ENCODE data around the gene MTMR3. TPM values are rescaled to one million over a fixed set of nuclear protein-coding genes. Genes with fewer than 3 reads are reported as not detected.
"Not testable (repeated sequence)": the region's sequence is repeated elsewhere in the genome, so short reads cannot be mapped to it uniquely, and the experiment has no call there.

MTMR3 gene
- total RNA-seq, 6 experiments from 2014 or later, result 14.5 to 19.2 (median 18.2) TPM

- DNase-seq (no peak), ATAC-seq (no peak)
- TF ChIP-seq CTCF (IDR thresholded peaks at IDR 0.05) (no peak), POLR2A (IDR thresholded peaks at IDR 0.05) (no peak)
- WGBS (ENCODE audit: insufficient coverage, low coverage, low lambda C conversion rate, missing lambda C conversion rate), result 100% methylated on average over 1 of the region's 1 CpG
- Histone ChIP-seq H3K36me3 (no peaks in the 10 kb centered on the region), H3K4me1 (no peaks in the 10 kb centered on the region), H3K9me3 (peaks cover 0 to 8% (median 0%) of the 10 kb centered on the region in 4 donors), H3K27me3 (no peaks in the 10 kb centered on the region), H3K4me3 (no peak overlapping the region), H3K27ac (no peak overlapping the region)
- intact Hi-C loops (cut with DNase I), result no loop called here
Observed at GRCh38 chr22:30057375-30057774, 174.4 kb downstream of the MTMR3 start.

- not testable (repeated sequence) for H3K36me3 ChIP-seq
Observed at GRCh38 chr22:30059346-30060020, 176.5 kb downstream of the MTMR3 start.

GRCh38 chr22:30061094-30061493 is 178.1 kb downstream of the MTMR3 start:
- H3K4me1 ChIP-seq; DNase-seq; H3K27ac ChIP-seq; H3K36me3 ChIP-seq; intact Hi-C loops (cut with DNase I); H3K27me3 ChIP-seq; H3K4me3 ChIP-seq; ATAC-seq: not testable (repeated sequence)
- 100% methylated on average over 3 of the region's 6 CpGs for WGBS (ENCODE audit: insufficient coverage, low coverage, low lambda C conversion rate, missing lambda C conversion rate)
- peaks cover 0 to 12% (median 0%) of the 10 kb centered on the region in 4 donors for H3K9me3 ChIP-seq

More at GRCh38 chr22:30059346-30060020, 176.5 kb downstream of the MTMR3 start:
- intact Hi-C loops (cut with DNase I); ATAC-seq; H3K27me3 ChIP-seq; H3K27ac ChIP-seq; H3K9me3 ChIP-seq; H3K4me1 ChIP-seq; DNase-seq; H3K4me3 ChIP-seq: not testable (repeated sequence)
- WGBS (ENCODE audit: insufficient coverage, low coverage, low lambda C conversion rate, missing lambda C conversion rate), result 89% methylated on average over 3 of the region's 22 CpGs

GRCh38 chr22:30062259-30062658 is 179.3 kb downstream of the MTMR3 start:
- H3K36me3 ChIP-seq, result no peaks in the 10 kb centered on the region
- 80% methylated on average over 3 of the region's 3 CpGs for WGBS (ENCODE audit: insufficient coverage, low coverage, low lambda C conversion rate, missing lambda C conversion rate)
- H3K9me3 ChIP-seq, result peaks cover 0 to 8% (median 0%) of the 10 kb centered on the region in 4 donors
- H3K4me3 ChIP-seq, result no peak overlapping the region
- TF ChIP-seq POLR2A (IDR thresholded peaks at IDR 0.05), result no peak
- no peak for TF ChIP-seq CTCF (IDR thresholded peaks at IDR 0.05)
- intact Hi-C loops (cut with DNase I), result no loop called here
- DNase-seq (no peak), ATAC-seq (no peak)
- H3K27ac ChIP-seq, result no peak overlapping the region
- no peaks in the 10 kb centered on the region for H3K27me3 ChIP-seq
- no peaks in the 10 kb centered on the region for H3K4me1 ChIP-seq

- WGBS (ENCODE audit: insufficient coverage, low coverage, low lambda C conversion rate, missing lambda C conversion rate), result 67% methylated on average over 1 of the region's 1 CpG
- intact Hi-C loops (cut with DNase I), result no loop called here
- no peak overlapping the region for H3K4me3 ChIP-seq
- no peak for ATAC-seq
- peaks cover 0 to 4% (median 0%) of the 10 kb centered on the region in 4 donors for H3K9me3 ChIP-seq
- H3K27me3 ChIP-seq, result no peaks in the 10 kb centered on the region
- no peaks in the 10 kb centered on the region for H3K4me1 ChIP-seq
- H3K36me3 ChIP-seq, result no peaks in the 10 kb centered on the region
- DNase-seq, result no peak
- TF ChIP-seq CTCF (IDR thresholded peaks at IDR 0.05) (no peak), POLR2A (IDR thresholded peaks at IDR 0.05) (no peak)
- H3K27ac ChIP-seq, result no peak overlapping the region
Observed at GRCh38 chr22:30062950-30063349, 180.0 kb downstream of the MTMR3 start.

All from right lobe of liver (tissue), 6 donors.